GM18867 (cell line): Measurements from ENCODE around the gene PBX4.
"Not testable (repeated sequence)": the region's sequence is repeated elsewhere in the genome, so short reads cannot be mapped to it uniquely, and the experiment has no call there.

Source experiments
- ATAC-seq: cut with Tn5 transposase; IDR thresholded peaks from one replicate; pipeline ENCODE4 v1.9.1; 2021; ENCODE audit warnings: mild to moderate bottlenecking, moderate library complexity; ENCODE audit not compliant: unreplicated experiment

The PBX4 gene

GRCh38 chr19:19627621-19628500 lies 9.4 kb upstream of the PBX4 start, which contains the start of gene LPAR2:
TSS of gene LPAR2 (minus strand) at chr19:19628220. CDS start at chr19:19627275, 945 bp downstream.
- ATAC-seq = peak; percentile 73

DNA sequence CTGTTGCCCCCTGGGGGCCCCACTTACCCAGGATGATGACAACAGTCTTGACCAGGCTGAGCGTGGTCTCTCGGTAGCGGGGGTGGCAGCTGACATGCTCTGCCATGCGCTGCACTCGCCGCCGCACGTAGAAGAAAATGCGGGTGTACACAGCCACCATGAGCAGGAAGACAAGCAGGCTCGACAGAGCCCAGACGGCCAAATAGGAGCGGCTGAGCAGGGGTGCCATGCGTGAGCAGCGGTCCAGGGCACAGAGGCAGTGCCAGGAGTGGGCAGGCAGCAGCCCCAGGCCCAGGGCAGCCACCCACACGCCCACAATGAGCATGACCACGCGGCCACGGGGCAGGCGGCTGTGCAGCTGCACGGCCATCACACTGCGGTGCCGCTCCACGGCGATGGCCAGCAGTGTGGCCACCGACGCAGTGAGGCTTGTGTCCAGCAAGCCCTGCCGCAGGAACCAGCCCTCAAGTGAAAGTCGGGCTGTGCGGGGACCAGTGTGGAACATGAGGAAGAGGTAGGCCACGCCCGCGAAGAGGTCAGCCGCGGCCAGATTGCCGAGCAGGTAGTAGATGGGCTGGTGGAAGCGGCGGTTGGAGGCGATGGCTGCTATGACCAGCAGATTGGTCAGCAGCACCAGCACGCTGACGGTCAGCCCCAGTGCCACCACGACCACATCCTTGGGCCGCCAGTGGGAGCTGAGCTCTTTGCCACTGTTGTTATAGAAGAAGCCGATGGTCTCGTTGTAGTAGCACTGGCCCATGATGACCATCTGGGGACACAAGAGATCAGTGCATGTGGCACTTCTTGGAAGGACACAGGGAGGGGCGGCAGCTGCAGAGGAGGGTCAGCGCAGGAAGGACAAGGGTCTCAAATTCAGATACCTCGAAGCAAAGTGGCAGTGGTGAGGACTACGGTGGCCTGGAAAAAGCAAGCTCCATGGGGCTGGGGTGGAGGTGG lies 8.3 kb upstream of the PBX4 start:
- ATAC-seq = no peak

GRCh38 chr19:19624032-19624570 lies 5.6 kb upstream of the PBX4 start:
- ATAC-seq = no peak

DNA sequence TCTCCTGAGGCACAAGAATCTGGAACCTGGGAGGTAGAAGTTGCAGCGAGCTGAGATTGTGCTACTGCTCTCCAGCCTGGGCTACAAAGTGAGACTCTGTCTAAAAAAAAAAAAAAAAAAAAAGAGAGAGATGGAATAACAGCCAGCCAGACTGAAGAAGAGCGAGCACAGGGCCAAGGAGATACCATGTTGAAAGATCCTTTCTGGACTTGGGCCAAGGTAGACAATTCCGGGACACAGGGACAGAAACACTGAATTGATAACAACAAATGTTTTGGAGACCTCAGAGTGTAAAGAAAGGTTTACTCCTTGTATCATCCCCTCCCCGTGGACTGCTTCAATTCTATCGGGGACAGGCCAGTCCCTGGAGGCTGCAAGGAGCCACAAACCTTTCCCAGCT lies 4.9 kb upstream of the PBX4 start:
- no peak for ATAC-seq

- no peak for ATAC-seq
Measured at GRCh38 chr19:19619849-19620210, 1.3 kb upstream of the PBX4 start.

GRCh38 chr19:19619181-19619848 lies 828 bp upstream of the PBX4 start:
- no peak for ATAC-seq

- ATAC-seq = peak; percentile 23
Measured at GRCh38 chr19:19615086-19615485, 3.4 kb downstream of the PBX4 start.

- ATAC-seq = no peak
Measured at GRCh38 chr19:19613506-19613905, 5.0 kb downstream of the PBX4 start.

DNA sequence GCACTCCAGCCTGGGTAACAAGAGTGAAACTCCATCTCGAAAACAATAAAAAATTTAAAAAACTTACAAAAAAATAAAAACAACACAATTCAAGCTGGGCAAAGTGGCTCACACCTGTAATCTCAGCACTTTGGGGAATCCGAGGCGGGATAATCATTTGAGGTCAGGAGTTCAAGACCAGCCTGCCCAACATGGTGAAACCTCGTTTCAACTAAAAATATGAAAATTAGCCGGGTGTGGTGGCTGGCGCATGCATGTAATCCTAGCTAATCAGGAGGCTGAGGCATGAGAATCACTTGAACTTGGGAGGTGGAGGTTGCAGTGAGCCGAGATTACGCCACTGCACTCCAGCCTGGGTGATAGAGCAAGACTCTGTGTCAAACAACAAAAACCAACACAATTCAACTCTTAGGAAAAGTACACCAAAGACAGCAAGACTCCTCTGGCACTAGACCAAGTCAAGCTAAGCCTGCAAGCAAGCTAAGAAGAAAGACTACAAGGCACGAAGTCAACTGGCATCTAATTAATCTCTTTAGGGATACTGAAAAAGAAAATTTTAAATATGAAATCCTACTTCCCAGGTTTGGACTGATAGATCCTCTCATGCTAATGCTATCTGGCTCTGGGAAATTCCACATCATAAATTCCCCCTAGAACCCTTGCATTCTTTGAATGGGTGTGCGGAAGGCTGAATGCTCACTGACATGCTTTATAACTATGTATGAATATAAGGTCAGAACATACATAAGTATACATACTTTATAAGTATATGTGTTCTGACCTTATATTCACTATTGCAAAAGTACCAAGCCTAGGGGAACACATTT lies 7.9 kb downstream of the PBX4 start:
- ATAC-seq = no peak

- ATAC-seq = not testable (repeated sequence)
Measured at GRCh38 chr19:19606686-19607085, 11.8 kb downstream of the PBX4 start.

GRCh38 chr19:19606021-19606420 lies 12.5 kb downstream of the PBX4 start:
- no peak for ATAC-seq

- ATAC-seq = no peak
Measured at GRCh38 chr19:19602713-19603324, 15.7 kb downstream of the PBX4 start.

DNA sequence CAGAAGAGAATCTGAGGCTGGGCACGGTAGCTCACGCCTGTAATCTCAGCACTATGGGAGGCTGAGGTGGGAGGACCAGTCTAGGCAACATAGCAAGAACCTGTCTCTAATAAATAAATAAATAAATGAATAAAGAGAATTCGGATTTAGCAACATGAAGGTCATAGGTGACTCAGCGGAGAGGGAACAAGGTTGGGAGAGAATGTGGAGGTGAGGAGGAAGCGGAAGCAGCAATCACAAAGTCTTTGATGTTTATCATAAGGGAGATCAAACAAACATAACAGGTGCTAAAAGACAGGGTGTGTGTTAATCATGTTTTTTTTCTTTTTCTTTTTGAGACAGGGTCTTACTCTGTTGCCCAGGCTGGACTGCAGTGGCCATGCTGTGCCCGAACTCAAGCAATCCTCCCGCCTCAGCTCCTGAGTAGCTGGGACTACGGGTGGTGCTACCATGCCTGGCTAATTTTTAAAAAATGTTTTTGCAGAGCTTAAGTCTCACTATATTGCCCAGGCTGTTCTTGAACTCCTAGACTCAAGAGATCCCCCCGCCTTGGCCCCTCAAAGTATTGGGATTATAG lies 16.3 kb downstream of the PBX4 start:
- ATAC-seq = no peak

DNA sequence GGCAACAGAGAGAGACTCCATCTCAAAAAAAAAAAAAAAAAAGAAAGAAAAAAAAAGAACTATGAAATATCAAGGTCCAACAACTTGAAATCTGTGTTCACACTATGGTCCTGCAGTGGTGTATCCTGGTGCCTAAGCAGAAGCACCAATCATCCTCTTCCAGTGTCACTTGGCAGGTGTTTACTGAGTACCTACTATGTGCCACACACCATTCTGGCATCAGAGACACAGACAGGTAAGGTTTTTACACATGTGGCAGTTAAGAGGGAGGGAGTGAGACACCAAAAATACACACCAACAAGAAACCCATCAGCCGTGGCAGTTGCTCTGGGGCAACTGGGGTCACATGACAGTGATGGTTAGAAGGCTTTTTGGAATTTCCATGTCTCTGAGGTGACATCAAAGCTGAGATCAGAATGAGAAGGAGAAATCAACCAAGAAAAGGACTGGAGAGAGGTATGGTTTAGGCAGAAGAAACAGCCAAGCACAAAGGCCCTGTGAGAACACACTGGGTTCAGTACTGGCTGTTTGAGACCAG lies 17.6 kb downstream of the PBX4 start:
- no peak for ATAC-seq

- peak; percentile 40 for ATAC-seq
Measured at GRCh38 chr19:19598728-19599451, 19.6 kb downstream of the PBX4 start.

- ATAC-seq = peak; percentile 59
Measured at GRCh38 chr19:19597809-19598306, 20.6 kb downstream of the PBX4 start.

DNA sequence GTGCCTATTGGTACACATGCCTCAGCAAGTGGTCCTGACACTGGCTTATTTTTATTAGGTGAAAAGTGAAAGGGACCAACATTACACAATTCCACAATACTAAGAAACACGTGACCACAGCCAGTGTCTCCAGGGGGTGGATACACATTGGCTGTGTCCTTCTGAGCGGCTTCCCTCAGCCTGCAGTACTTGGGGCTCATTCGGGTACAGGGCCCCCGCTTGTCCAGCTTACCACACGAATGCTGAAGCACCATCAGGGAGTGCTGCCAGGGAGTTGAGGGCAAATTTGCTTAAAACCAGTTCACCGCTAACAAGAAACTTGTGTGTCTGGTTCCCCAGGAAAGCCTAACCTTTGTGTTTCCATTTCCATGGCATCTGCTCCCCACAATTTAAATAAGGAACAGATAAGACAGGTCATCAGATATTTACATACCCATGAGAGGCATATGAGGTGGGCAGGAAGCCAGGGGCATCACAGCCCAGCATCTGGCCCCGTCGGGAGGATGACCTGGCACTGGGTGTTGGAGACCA lies 23.3 kb downstream of the PBX4 start:
- no peak for ATAC-seq

DNA sequence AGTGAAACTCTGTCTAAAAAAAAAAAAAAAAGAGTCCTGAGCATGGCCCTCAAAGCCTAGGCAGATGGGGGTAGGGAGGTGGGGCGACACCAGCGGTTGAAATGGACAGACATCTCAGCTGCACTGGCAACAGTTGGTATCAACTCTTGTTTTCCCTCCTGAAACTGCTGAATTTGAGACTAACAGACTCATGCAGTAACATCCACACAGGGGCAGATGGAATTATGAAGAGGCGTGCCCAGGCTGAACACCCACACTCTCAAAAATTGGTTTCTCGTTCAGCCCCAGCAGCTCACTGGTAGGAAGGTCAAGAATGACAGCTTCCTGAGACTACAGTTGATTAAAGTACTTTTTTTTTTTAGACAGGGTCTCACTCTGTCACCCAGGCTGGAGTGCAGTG lies 24.1 kb downstream of the PBX4 start:
- no peak for ATAC-seq
